HUES48 (cell line): ENCODE data around the gene FREM1.

Source experiments
- H3K27ac ChIP-seq: one replicate; pipeline ENCODE4 v1.7.0; 2013; ENCODE audit warnings: low read depth, low read length, inconsistent platforms
- H3K27me3 ChIP-seq: 2 replicates; pipeline ENCODE4 v1.6.1; 2013; ENCODE audit warnings: mild to moderate bottlenecking, low read length; ENCODE audit not compliant: control insufficient read depth, insufficient read depth
- H3K36me3 ChIP-seq: 2 replicates; pipeline ENCODE4 v1.6.1; 2013; ENCODE audit warnings: low read length; ENCODE audit not compliant: control insufficient read depth, insufficient read depth
- H3K4me1 ChIP-seq: 2 replicates; pipeline ENCODE4 v1.6.1; 2013; ENCODE audit warnings: mild to moderate bottlenecking, low read length; ENCODE audit not compliant: control insufficient read depth, insufficient read depth
- H3K4me3 ChIP-seq: 2 replicates; pipeline ENCODE4 v1.5.1; 2013; ENCODE audit warnings: mild to moderate bottlenecking, low read depth, low read length
- H3K9ac ChIP-seq: 2 replicates; pipeline ENCODE4 v1.6.1; 2013; ENCODE audit warnings: mild to moderate bottlenecking, low read depth, low read length, moderate library complexity
- H3K9me3 ChIP-seq: 2 replicates; pipeline ENCODE4 v1.6.1; 2013; ENCODE audit warnings: low read length; ENCODE audit not compliant: control insufficient read depth, insufficient read depth

The FREM1 gene

DNA sequence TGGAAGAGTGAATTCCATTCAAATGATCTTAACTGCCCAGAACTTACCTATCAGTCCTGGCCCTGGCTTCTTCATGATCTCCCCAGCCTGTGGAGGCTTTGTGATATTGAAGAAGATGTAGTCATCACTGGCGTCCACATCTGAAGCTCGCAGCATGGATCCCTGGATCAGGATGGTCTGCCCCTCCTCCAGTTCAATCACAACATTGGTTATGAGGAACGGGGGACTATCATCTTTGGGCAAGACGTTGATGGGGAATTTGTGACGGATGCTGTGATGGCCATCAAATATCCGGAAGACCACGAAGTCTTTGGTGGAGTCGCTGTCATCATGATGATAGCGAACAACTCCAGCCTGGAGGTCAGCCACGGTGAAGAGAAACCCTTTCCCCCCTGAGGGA, 68.0 kb downstream of the FREM1 start:
- no peaks in the 10 kb centered on the region for H3K36me3 ChIP-seq
- H3K27me3 ChIP-seq = no peaks in the 10 kb centered on the region
- H3K9me3 ChIP-seq = no peaks in the 10 kb centered on the region
- H3K4me1 ChIP-seq = no peaks in the 10 kb centered on the region
- no peak overlapping the region for H3K9ac ChIP-seq
- no peak overlapping the region for H3K4me3 ChIP-seq
- H3K27ac ChIP-seq = no peak overlapping the region

DNA sequence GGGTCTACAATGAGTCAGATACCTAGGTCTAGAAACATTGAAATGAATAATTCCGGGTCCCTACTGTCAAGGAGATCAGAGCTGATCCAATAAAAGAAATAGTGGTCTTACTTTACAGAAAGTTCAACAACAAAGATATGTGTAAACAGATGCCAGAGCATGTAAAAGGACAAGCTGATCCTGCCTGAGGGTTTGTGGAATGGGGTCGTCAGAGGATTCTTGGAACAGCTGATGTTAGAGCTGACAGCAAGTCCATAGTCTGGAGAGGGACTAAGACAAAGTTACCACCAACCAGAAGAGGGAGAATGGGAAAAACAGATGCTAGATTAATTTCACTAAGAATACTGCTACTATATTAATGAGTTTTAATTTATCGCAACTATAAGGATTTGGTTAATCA, 71.5 kb downstream of the FREM1 start:
- Histone ChIP-seq H3K4me3 (no peak overlapping the region), H3K9ac (no peak overlapping the region), H3K36me3 (no peaks in the 10 kb centered on the region), H3K27ac (no peak overlapping the region), H3K4me1 (no peaks in the 10 kb centered on the region), H3K9me3 (no peaks in the 10 kb centered on the region), H3K27me3 (no peaks in the 10 kb centered on the region)

DNA sequence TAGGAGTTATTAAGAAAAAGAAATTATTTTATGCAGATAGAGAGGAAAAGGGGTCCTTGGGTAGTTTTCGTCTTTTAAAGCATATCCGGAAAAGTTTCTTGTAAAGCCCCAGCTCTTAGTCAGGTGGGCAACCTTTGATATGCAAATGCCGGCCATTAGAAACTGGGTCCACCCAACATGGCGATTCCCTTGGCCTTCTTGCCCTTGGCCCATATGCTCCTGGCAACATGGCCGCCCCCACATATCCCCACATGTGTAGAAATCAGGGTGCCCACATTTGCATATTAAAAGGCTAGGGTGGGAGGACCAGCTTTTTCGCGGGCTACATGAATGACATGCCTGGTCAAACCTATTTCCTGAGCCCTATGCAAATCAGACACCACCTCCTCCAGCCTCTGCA, 73.3 kb downstream of the FREM1 start:
- no peak overlapping the region for H3K9ac ChIP-seq
- H3K9me3 ChIP-seq = peaks cover 1% of the 10 kb centered on the region; the same call in 1 of the 2 replicates
- no peak overlapping the region for H3K4me3 ChIP-seq
- H3K27ac ChIP-seq = no peak overlapping the region
- no peaks in the 10 kb centered on the region for H3K36me3 ChIP-seq
- no peaks in the 10 kb centered on the region for H3K4me1 ChIP-seq
- H3K27me3 ChIP-seq = no peaks in the 10 kb centered on the region

DNA sequence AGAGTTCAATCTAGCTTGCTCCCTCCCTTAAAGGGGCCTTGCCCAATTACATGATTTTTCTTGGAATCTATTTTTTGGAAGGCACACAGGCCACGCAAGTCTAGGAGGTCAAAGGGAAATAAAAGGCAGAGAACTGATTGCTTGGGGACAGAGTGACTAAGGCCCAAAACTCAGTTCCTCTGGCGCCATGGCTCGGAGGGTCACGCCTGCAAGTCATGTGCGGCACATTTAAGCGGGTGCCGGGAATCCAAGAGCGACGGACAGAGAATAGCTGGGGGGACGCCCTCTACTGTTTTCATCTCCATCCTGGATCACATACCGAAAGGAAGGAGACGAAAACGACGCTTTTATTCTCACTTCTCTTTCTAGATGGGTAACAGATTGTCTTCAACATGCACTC, 78.6 kb downstream of the FREM1 start:
- H3K27me3 ChIP-seq = no peaks in the 10 kb centered on the region
- H3K9me3 ChIP-seq = peaks cover 4% of the 10 kb centered on the region; the same call in 1 of the 2 replicates
- no peaks in the 10 kb centered on the region for H3K36me3 ChIP-seq
- H3K4me1 ChIP-seq = no peaks in the 10 kb centered on the region
- H3K9ac ChIP-seq = no peak overlapping the region
- no peak overlapping the region for H3K4me3 ChIP-seq
- H3K27ac ChIP-seq = no peak overlapping the region

DNA sequence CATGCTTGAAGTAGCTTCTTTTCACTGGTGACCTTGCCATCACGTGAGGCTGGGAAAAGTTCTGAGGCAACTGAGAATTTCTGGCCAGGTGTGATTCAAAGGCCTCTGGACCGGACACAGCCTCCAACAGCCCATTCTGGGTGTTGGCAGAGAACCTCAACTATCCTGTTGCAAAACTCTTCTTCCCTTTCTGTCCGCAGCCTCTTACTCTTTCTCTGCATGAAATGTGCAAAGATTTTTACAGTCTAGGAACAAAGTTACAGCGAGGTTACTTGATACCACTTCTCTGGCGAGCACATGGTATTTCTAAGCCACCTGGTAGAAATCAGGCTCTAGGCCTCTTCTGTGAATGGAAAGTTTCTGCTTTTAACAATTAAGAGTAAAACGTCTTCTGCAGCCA, 79.2 kb downstream of the FREM1 start:
- H3K4me1 ChIP-seq = no peaks in the 10 kb centered on the region
- H3K9ac ChIP-seq = no peak overlapping the region
- H3K9me3 ChIP-seq = peaks cover 4% of the 10 kb centered on the region; the same call in 1 of the 2 replicates
- H3K27me3 ChIP-seq = no peaks in the 10 kb centered on the region
- no peaks in the 10 kb centered on the region for H3K36me3 ChIP-seq
- no peak overlapping the region for H3K27ac ChIP-seq
- no peak overlapping the region for H3K4me3 ChIP-seq

DNA sequence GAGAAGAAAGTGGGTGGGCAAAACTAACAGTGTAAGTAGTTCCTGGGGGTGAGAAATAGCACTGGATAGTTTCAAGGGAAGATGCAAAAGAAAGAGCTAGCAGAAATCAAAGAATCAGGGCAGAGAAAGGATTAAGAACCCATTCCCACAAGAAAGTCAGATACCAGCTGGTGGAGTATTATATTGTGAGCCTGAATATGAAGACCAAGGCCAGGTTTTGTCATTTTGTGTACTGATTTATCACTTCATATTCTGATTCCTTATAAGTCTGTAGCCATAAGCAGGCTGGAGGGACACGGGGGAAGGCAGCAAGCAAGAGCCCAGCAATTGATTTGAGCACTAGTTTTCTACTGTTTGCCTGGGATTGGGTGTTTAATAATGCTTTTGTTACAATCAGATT, 80.2 kb downstream of the FREM1 start:
- Histone ChIP-seq H3K9ac (no peak overlapping the region), H3K4me3 (no peak overlapping the region), H3K4me1 (no peaks in the 10 kb centered on the region), H3K27me3 (no peaks in the 10 kb centered on the region), H3K36me3 (no peaks in the 10 kb centered on the region), H3K27ac (no peak overlapping the region), H3K9me3 (peaks cover 4% of the 10 kb centered on the region; the same call in 1 of the 2 replicates)

DNA sequence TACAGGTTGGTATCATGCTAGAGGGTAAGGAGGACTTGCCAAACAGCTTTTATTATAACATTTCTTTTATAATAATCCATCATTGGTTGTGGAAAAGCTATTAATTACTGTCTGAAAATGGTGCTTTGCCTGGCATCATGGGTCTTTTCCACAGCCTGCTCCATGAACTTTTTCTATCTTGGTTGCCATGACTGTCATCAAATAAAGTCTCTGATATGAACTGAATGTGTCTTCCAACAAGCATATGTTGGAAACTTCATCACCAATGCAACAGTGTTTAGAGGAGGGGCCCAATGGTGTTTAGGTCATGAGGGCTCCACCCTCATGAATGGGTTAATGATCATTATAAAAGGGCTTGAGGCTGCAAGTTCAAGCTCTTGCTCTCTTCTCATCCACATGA, 81.0 kb downstream of the FREM1 start:
- Histone ChIP-seq H3K4me3 (no peak overlapping the region), H3K36me3 (no peaks in the 10 kb centered on the region), H3K27ac (no peak overlapping the region), H3K9ac (no peak overlapping the region), H3K9me3 (peaks cover 4% of the 10 kb centered on the region; the same call in 1 of the 2 replicates), H3K4me1 (no peaks in the 10 kb centered on the region), H3K27me3 (no peaks in the 10 kb centered on the region)

DNA sequence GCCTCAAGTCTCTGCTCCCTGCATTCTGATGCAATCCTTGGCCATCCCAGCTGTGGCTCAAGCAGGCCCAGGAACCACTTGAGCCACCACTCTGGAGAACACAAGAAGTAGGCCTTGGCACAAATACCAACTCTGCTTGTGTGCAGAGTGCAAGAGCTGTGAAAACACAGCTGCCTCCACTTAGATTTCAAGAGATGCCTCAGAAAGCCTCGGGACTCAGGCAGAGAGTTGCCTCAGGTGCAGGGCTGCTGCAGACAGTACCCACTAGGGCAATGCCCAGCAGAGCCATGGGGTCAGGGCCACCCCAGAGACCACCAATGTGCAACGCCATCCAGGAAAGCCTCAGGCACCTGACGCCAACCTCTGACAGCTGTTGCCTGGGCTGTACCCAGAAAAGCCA, 82.4 kb downstream of the FREM1 start:
- Histone ChIP-seq H3K4me3 (no peak overlapping the region), H3K27ac (no peak overlapping the region), H3K27me3 (no peaks in the 10 kb centered on the region), H3K9me3 (peaks cover 4% of the 10 kb centered on the region; the same call in 1 of the 2 replicates), H3K9ac (no peak overlapping the region), H3K36me3 (no peaks in the 10 kb centered on the region), H3K4me1 (no peaks in the 10 kb centered on the region)

DNA sequence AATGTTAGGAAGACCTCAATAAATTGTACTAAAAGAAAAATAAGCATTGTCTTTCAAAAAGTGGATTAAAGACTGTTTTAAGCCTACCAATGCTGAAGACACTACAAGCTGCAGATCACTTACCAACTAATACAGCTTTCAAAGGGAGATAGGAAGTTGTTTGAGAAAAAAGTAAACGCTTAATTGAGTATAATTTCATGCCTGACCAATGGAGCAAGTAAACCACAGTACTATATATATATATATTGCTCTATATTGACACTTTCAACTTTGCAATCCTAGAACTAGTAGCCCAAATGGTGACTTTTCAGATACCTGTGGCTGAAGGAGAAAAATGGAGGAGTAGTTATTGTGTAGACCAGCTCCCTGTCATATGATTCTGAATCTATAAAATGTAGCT, 85.7 kb downstream of the FREM1 start:
- Histone ChIP-seq H3K4me3 (no peak overlapping the region), H3K27ac (no peak overlapping the region), H3K9ac (no peak overlapping the region), H3K36me3 (no peaks in the 10 kb centered on the region), H3K9me3 (no peaks in the 10 kb centered on the region), H3K4me1 (no peaks in the 10 kb centered on the region), H3K27me3 (no peaks in the 10 kb centered on the region)

DNA sequence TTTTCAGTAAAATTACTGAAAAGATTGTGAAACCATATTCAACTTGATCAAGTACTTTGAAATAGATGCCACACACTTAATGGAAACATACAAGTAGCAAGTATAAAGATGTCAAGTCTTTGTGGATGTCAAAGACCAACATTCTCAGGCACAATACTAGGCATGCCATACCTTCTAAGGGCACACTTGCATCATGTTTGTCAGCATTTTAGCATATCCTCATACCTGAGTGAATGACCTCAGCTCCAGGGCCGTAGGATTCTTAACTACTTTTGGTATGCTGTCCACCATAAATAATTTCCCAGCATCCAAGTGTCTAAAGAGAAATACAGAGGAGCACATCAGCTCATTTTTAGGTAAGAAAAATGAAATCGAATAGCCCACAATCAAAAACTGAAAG, 86.4 kb downstream of the FREM1 start:
- Histone ChIP-seq H3K4me1 (no peaks in the 10 kb centered on the region), H3K4me3 (no peak overlapping the region)

DNA sequence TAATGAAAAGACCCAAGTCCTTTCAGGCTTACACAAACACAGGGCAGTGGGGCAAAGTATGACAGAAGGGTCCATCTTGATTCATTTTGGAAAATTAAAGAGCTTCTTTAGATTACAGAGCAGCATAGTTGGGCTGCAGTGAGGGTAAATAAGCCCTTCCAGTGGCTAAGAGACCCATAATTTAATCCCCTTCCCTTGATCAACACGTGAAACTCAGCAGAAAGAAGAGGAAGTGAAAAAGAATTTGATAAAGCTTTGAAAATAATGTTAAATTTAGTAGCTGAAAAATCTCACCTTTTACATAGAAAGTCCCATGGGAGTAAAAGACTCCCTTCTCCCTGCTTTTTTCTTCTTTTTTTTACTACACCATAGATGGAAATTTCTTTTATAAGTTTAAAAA, 87.6 kb downstream of the FREM1 start:
- Histone ChIP-seq H3K36me3 (no peaks in the 10 kb centered on the region), H3K9me3 (no peaks in the 10 kb centered on the region), H3K4me3 (no peak overlapping the region), H3K27ac (no peak overlapping the region), H3K27me3 (no peaks in the 10 kb centered on the region), H3K9ac (no peak overlapping the region), H3K4me1 (no peaks in the 10 kb centered on the region)

More for the DNA sequence above, 86.4 kb downstream of the FREM1 start:
- Histone ChIP-seq H3K27me3 (no peaks in the 10 kb centered on the region), H3K9me3 (no peaks in the 10 kb centered on the region), H3K27ac (no peak overlapping the region), H3K36me3 (no peaks in the 10 kb centered on the region), H3K9ac (no peak overlapping the region)

DNA sequence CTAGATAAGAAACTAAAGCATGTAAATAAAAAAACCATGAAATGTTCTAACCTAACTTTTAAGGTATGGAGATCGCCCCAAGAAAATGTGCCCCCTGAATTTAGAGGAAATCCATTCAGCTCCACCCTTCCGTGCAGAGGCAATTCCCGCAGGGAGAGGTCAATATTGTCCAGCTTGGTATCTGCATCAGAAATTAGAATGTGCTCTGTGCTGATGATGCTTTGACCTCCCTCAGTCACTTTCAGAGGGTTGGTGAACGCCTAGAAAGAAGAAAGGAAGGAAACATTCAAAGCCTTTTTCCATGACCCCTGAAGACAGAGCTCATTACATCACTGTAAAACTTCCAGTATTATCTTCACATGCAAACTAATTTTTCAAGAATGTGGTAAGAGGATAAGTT, 91.0 kb downstream of the FREM1 start:
- no peak overlapping the region for H3K27ac ChIP-seq
- no peak overlapping the region for H3K4me3 ChIP-seq
- no peaks in the 10 kb centered on the region for H3K9me3 ChIP-seq
- no peaks in the 10 kb centered on the region for H3K4me1 ChIP-seq
- no peaks in the 10 kb centered on the region for H3K27me3 ChIP-seq
- no peak overlapping the region for H3K9ac ChIP-seq
- H3K36me3 ChIP-seq = no peaks in the 10 kb centered on the region
